WI38 (cell line): ENCODE data around the gene RABGEF1.

Source experiments
- H3K4me3 ChIP-seq: 2 replicates; pipeline ENCODE4 v1.5.1; 2011; ENCODE audit warnings: low read depth, mild to moderate bottlenecking, control low read depth, low read length
- CTCF ChIP-seq: IDR thresholded peaks from 2 replicates; pipeline ENCODE4 v1.5.1; 2012; ENCODE audit warnings: low read depth, mild to moderate bottlenecking, control low read depth, low read length

The RABGEF1 gene

GRCh38 chr7:66860767-66861166 is 120.2 kb downstream of the RABGEF1 start:
- H3K4me3 ChIP-seq = no peak overlapping the region

More at GRCh38 chr7:66860767-66861166, 120.2 kb downstream of the RABGEF1 start:
- no peak for TF ChIP-seq CTCF
